MM.1S (cell line): ENCODE data around the gene ARHGAP32.

Experiments
- DNase-seq: peaks from one replicate; pipeline ENCODE4 v3.0.0-alpha.2; 2015
- H2AFZ ChIP-seq: fragments of 300-600 bp; sonication (generic); 2 replicates; pipeline ENCODE4 v1.6.0; 2016; ENCODE audit warnings: antibody characterized with exemption, low read length
- H3F3A ChIP-seq: fragments of 300-600 bp; sonication (generic); 2 replicates; pipeline ENCODE4 v1.6.1; 2016; ENCODE audit warnings: mild to moderate bottlenecking, antibody characterized with exemption, low read length, moderate library complexity, mixed read lengths; ENCODE audit not compliant: insufficient read depth
- H3K27ac ChIP-seq: fragments of 300-600 bp; sonication (generic); 2 replicates; pipeline ENCODE4 v1.5.1; 2016; ENCODE audit warnings: mild to moderate bottlenecking, low read length
- H3K27me3 ChIP-seq: fragments of 300-600 bp; sonication (generic); replicated peaks from 2 replicates; pipeline ENCODE4 v1.6.0; 2016; ENCODE audit warnings: low read length; ENCODE audit not compliant: insufficient read depth
- H3K36me3 ChIP-seq: fragments of 300-600 bp; sonication (generic); replicated peaks from 2 replicates; pipeline ENCODE4 v1.6.1; 2016; ENCODE audit warnings: mild to moderate bottlenecking, low read length, mixed read lengths; ENCODE audit not compliant: insufficient read depth
- H3K4me1 ChIP-seq: fragments of 300-600 bp; sonication (generic); 2 replicates; pipeline ENCODE4 v1.6.1; 2016; ENCODE audit warnings: low read length, mixed read lengths
- H3K4me2 ChIP-seq: fragments of 300-600 bp; sonication (generic); 2 replicates; pipeline ENCODE4 v1.6.0; 2016; ENCODE audit warnings: low read depth, low read length
- H3K4me3 ChIP-seq: fragments of 300-600 bp; sonication (generic); 2 replicates; pipeline ENCODE4 v1.5.1; 2016; ENCODE audit warnings: low read length, mixed read lengths
- H3K79me2 ChIP-seq: fragments of 300-600 bp; sonication (generic); 2 replicates; pipeline ENCODE4 v1.6.1; 2016; ENCODE audit warnings: mixed run types, low read length, mixed read lengths
- H3K9ac ChIP-seq: fragments of 300-600 bp; sonication (generic); 2 replicates; pipeline ENCODE4 v1.6.1; 2016; ENCODE audit warnings: low read length, mixed read lengths
- H3K9me2 ChIP-seq: fragments of 300-600 bp; sonication (generic); replicated peaks from 2 replicates; pipeline ENCODE4 v1.6.1; 2016; ENCODE audit warnings: mild to moderate bottlenecking, low read length, mixed read lengths; ENCODE audit not compliant: insufficient read depth
- H3K9me3 ChIP-seq: fragments of 300-600 bp; sonication (generic); replicated peaks from 2 replicates; pipeline ENCODE4 v1.6.1; 2016; ENCODE audit warnings: mild to moderate bottlenecking, low read length, mixed read lengths; ENCODE audit not compliant: insufficient read depth
- H4K20me1 ChIP-seq: fragments of 300-600 bp; sonication (generic); 2 replicates; pipeline ENCODE4 v1.6.1; 2016; ENCODE audit warnings: mild to moderate bottlenecking, low read length, moderate library complexity, mixed read lengths; ENCODE audit not compliant: insufficient read depth
- CTCF ChIP-seq: fragments of 300-600 bp; sonication (generic); IDR thresholded peaks from 2 replicates; pipeline ENCODE4 v1.5.1; 2016; ENCODE audit warnings: antibody characterized with exemption, low read length, mixed read lengths
- EZH2 ChIP-seq: fragments of 300-600 bp; sonication (generic); optimal IDR thresholded peaks from 2 replicates; pipeline ENCODE3; 2017; ENCODE audit warnings: low read depth, mild to moderate bottlenecking, antibody characterized with exemption, low read length, mixed read lengths
- EZH2phosphoT487 ChIP-seq: fragments of 300-600 bp; sonication (generic); IDR thresholded peaks from 2 replicates; pipeline ENCODE4 v1.6.1; 2018; ENCODE audit warnings: antibody characterized with exemption, low read length

ARHGAP32 gene

DNA sequence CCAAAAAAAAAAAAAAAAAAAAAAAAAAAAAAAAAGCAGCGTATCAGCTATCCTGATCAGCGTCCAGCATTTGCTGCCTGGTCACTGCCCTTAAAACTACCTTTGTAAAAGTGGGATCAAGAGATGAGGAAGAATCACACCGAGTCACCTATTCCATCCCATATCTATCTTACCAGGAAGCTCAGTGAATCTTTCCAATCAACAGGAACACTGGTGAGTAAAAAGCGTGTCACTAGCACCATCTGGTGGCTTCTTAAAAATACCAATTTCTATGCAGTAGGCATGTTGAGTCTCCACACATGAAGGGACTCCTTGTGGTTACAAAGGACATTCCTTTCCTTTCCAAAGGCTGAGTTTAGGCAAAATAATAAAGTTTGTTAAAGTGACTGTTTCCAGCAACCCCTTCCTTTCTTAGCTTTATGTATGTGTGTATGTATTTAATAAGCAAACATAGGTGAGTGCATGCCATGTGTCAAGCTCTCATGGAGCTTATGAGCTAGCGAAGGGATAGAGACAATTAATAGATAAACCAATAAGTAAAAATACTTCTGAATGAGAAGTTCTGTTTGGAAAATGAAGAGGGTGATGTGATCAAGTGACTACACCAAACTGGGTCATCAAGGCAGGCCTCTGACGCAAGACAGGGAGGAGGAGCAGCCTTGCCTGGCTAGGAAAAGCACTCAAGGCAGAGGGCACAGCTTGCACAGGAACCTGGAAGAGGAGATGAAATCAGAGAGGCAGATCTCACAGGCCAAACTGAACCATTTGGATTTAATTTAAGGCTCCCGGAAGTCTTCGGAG, 235.5 kb downstream of the ARHGAP32 start:
- Histone ChIP-seq H4K20me1 (no peaks in the 10 kb centered on the region), H3K27me3 (no peaks in the 10 kb centered on the region), H3F3A (no peaks in the 10 kb centered on the region), H3K4me3 (no peak overlapping the region), H3K9me2 (no peaks in the 10 kb centered on the region), H3K4me1 (no peaks in the 10 kb centered on the region), H3K36me3 (no peaks in the 10 kb centered on the region), H3K27ac (no peak overlapping the region), H2AFZ (no peak overlapping the region), H3K79me2 (no peaks in the 10 kb centered on the region), H3K9ac (no peak overlapping the region), H3K9me3 (no peaks in the 10 kb centered on the region), H3K4me2 (no peak overlapping the region)
- peak; percentile 72 for DNase-seq
- TF ChIP-seq EZH2phosphoT487: no peak
- TF ChIP-seq EZH2: no peak
- peak; percentile 74 for TF ChIP-seq CTCF

- no peak overlapping the region for H2AFZ ChIP-seq
- no peak for TF ChIP-seq EZH2
- TF ChIP-seq CTCF: no peak
- TF ChIP-seq EZH2phosphoT487: no peak
- H3K79me2 ChIP-seq: no peaks in the 10 kb centered on the region
- no peak overlapping the region for H3K4me2 ChIP-seq
- H3K4me3 ChIP-seq: no peak overlapping the region
- H3K9me2 ChIP-seq: no peaks in the 10 kb centered on the region
- H3K4me1 ChIP-seq: no peaks in the 10 kb centered on the region
- H3F3A ChIP-seq: no peaks in the 10 kb centered on the region
- no peak overlapping the region for H3K9ac ChIP-seq
- no peaks in the 10 kb centered on the region for H3K9me3 ChIP-seq
- H3K27me3 ChIP-seq: no peaks in the 10 kb centered on the region
- peak; percentile 2 for DNase-seq
- H3K36me3 ChIP-seq: no peaks in the 10 kb centered on the region
- no peaks in the 10 kb centered on the region for H4K20me1 ChIP-seq
- no peak overlapping the region for H3K27ac ChIP-seq
These were observed 236.5 kb downstream of the ARHGAP32 start for GRCh38 chr11:128955636-128956035.

- no peak for TF ChIP-seq CTCF
- DNase-seq: no peak
These were observed 239.0 kb downstream of the ARHGAP32 start for GRCh38 chr11:128953151-128953550.

More at GRCh38 chr11:128953151-128953550, 239.0 kb downstream of the ARHGAP32 start:
- H3K4me1 ChIP-seq: no peaks in the 10 kb centered on the region
- no peak overlapping the region for H3K4me3 ChIP-seq
- no peaks in the 10 kb centered on the region for H3K9me3 ChIP-seq
- H3K9me2 ChIP-seq: no peaks in the 10 kb centered on the region
- H3K9ac ChIP-seq: no peak overlapping the region
- no peaks in the 10 kb centered on the region for H3F3A ChIP-seq
- no peaks in the 10 kb centered on the region for H3K79me2 ChIP-seq
- no peaks in the 10 kb centered on the region for H3K27me3 ChIP-seq
- H3K27ac ChIP-seq: no peak overlapping the region
- no peak overlapping the region for H2AFZ ChIP-seq
- H3K36me3 ChIP-seq: no peaks in the 10 kb centered on the region
- no peaks in the 10 kb centered on the region for H4K20me1 ChIP-seq
- no peak overlapping the region for H3K4me2 ChIP-seq
